Stimulated activated CD4-positive, alpha-beta T cell treated with anti-CD3 and anti-CD28 coated beads, Interleukin-4, amount 100 ng/mL, for 4 hours (primary cell): Measurements from ENCODE around the gene ZAR1L.

Experiments used
- DNase-seq, 2 experiments: peaks; one replicate each; pipeline ENCODE4 v3.0.0-alpha.2; 2020

The ZAR1L gene

DNA sequence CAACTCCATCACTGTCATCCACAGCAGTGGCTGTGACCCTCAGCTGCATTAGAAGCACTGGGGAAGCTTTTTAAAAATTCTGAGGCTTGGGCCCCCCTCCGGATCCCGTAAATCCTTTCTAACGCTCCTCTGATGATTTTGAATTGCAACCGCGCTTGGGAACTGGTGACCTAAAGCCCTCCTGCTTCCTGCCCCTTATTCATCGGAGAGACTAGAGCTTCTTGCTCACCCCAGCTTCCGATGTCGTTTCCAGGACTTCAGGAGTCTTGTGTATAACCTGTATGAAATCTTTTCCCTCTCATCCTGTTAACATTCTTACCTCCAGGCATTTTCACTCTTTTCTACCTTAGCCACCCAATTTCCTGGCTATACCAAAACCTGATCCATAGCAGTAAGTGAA lies 14.8 kb downstream of the ZAR1L start:
- no peak for DNase-seq

DNA sequence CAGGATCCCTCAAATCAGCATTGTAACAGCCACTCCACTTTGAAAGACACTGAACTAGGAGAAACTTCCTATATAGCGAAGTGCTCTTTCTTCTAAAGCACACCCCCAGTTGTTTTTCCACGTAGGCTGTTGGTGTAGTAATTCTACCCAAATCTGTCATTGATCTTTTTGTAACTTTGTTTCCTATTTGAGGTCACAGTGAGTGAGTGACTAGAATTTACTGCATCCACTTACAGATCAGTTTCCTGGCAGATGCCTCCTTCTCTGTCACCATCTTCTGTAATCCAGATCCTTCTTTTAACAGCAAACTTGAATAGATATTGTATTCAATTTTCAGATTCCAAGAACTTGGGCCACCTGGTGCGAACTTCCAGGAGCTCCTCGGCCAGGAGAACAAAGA lies 15.3 kb downstream of the ZAR1L start:
- DNase-seq = no peak

DNA sequence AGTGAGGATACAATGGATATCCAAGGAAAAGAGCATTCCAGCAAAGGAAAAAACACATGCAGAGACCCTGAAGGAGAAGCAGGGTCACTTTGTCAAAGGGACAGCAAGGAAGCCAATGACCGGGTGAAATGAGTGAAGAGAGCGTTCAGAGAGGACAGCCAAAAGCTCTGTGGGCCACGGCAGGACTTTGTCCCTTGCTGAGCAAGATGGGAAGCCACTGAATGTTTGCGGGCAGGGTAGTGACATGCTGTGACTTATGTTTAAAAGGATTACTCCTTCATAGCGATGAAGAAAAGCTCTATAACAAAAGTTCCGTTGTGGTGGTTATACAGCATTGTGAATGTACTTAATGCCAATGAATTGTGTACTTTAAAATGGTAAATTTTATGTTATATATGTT lies 16.5 kb downstream of the ZAR1L start:
- DNase-seq = no peak

DNA sequence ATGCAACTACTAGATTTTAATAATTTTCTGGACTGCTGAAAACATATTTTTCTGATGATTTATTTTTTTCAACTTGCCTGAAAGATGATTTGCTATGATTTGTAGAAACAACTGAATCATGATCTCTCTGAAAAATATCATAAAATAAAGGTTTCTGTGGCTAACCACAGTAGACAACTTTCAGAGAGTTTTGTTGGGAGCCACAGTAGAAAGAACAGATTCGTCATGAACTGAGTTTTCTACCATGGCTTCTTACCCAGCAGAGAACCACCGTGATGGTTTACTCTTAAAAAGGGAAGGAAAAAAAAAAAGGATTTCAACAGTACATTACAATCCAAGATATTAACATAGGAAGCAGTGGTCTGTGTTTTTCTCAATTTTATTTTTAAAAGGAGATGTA lies 18.0 kb downstream of the ZAR1L start:
- DNase-seq = no peak

DNA sequence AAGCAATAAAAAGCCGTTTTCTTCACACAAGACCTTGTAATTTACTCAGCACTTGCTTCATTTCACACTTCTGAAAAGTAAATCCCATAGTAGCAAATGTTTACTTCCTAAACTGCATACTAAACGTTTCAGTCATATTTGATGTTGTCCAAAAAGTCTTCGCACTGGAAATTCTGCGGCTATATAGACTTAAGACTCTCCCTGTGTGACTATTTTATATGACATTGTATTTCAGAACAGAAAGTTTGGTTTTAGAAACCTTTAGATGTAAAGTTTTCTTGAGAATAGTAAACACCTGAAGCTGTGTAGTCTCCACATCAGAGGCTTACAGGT lies 29.6 kb downstream of the ZAR1L start:
- DNase-seq = no peak

DNA sequence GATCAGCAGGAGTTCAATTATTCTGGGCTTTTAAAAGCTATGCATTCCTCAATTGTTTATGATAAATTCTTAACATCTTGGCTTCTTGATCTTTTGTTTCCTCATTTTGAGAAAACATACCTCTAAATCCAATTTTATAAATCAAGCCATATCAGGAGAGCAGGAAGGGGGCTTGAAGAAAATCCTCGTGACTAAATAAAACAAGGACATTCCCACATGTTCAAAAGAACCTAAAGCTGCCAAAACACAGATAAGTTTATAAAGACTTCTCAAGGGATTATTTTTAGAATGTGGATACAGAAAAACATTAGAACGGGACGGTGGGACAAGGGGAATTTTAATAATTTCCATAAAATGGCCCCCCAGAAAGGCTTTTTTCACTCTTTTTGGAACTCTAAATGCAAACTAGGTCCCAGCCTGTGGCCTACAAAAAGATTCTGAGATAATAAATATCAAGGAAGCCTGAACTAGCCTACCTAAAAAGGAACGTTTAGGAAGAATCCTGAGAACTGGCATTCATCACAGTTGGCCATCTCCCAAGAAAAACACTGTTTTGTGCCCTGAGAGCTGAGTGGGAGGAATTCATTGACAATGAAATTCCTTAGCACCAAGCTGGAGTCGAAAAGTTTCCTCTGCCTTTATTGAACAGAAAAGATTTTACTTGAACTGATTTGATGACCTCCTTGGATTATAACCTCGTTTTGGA lies 30.1 kb downstream of the ZAR1L start:
- DNase-seq = no peak

DNA sequence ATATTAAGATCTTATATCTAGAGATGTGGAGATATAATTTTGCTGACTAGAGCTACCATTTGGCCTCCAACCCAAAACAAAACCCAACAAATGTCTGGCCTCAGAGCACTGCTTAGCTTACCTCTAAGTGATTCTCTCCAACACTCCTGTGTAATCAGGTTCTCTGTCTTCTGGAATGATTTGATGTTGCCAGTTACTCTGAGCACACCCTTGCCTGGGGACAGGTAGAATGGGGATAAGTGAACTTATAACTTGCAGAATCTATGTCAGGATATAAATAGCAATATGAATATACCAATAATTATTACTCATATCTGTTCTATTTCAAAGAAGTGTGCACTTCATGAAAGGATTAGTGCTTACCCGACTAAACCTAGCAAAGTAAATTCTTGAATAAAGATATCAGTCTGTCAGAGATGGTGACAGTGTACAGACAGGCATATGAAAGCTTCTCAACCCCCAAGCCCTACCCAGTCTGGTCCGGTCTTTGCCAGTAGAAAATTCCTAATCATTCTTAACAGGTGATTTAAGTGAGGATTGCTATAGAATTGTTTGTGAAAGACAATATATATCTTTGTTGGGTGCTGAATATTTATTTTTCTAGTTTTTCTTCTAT lies 33.0 kb downstream of the ZAR1L start:
- no peak for DNase-seq

DNA sequence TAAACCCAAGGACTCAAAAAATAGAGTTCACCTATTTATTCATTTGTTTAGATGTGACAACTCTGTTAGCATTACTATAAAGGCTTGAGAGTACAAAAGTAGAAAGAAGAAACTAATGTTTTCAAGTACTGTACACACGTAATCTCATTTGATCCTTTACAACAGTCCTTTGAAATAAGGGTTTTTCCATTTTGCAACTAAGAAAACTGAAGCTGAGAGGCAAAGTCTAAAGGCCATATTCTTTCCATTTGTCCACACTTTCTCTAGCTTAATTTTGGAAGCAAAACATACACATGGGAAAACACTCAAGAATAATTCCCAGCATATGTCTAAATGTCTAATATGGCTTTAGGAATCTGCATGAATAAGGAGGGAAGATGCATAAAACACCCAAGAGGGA lies 34.1 kb downstream of the ZAR1L start:
- no peak for DNase-seq

DNA sequence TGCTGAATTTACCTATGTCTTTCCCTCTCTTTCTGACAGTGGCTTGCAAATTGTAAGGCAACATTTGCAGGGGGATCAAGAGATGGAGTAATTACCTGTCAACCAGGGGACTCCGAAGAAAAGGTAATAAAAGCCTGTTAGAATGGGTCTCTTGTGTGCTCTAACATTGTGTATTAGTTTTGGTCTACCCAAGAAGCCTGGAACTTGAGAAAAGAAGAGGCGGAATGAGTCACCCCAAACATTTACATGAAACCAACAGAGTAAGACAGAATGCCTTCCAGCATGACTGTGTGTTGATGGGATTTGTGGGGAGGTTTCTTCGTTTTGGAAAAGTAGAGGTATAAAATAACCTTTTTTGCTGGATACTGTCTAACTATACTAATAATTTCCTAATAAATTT lies 36.7 kb downstream of the ZAR1L start:
- no peak for DNase-seq

DNA sequence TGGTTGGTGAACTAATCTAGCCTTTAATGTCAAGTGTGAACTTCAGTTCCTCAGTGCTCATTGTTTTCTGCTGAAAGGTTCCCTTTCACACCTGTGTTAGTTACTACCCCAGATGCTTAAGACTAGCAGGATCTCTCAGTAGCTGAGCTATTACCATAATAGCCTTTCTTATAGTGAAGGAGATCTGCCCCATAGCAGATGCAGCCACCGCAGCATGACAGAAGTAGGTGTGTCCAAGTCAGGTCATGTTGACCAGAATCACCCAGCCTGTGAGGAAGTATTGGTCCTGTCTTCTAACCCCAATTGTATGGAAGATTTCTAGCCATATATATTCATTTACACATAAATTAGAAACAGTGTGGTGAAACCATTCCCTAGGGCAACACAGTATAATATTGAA lies 37.3 kb downstream of the ZAR1L start:
- no peak for DNase-seq

DNA sequence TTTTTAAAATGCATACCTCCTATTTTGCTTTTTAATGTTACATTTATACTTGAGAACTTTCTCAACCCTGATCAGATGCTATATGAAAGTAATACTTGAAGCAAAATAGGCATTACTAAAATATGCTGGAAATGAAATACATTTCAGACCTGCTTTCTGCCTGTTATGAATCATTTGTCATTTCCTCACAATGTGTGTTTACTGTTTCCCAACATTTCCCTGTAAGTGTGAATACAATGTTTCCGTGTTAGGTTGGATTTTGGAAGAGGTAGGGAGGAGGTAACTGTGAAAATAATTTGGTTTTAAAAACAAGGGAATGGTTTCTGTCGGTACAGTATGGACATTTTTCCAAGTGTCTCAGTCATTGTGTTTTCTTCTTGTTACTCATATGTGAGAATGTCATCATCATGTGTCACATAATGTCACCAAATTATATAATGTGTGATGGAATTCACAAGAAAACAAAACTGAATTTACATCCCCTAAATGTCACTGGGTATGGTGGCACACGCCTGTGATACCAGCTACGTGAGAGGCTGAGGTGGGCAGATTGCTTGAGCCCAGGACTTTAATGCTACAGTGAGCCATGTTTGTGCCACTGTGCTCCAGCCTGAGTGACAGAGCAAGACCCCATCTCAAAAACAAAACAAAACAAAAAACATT lies 43.0 kb downstream of the ZAR1L start:
- no peak for DNase-seq

DNA sequence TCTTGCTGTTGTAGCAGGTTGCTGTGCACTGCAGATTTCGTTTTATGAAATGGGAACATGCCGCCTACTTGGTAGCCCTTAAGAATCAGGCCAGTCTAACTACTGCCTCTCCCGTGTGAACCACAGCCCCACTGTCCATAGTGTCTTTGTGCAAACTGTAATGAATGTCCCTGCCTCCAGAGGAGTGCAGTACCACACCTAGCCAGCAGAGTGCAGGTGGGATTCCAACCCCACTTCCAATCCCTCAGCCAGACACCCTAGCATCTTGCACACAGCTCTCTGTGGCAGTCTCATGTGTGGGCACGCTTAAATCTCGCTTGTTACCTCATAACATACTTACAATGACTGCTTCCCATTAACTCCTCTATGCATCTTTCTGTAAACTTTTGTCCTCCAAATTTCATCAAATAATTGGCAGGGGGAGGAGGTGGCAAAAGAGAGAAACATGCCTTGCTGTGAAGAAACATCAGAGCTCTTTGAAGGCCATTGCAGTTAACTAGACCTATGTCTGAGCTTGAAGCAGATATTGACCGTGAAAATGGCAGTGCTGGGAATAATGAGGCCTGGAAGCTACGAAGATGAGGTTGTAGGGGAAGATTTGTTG lies 47.2 kb downstream of the ZAR1L start:
- DNase-seq = peak; percentile 23 to 47

DNA sequence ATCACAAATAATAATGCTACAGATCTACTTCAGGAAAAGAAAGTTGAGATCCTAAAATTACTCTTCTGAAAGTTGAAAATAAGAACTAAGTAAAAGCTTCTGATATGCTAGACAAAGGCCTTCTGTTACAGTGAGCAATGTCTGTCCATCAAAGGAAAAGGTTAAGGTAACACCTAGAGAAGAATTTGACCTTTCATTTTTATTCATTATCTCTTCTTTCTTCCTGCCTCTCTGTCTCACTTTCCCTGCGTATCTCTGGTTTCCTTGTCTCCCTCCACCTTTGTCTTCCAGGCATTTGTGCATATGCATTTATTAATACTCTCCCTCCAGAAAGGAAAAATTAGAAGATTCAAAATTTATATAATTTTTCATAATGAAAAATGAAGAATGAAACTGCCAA lies 49.0 kb downstream of the ZAR1L start:
- no peak for DNase-seq

DNA sequence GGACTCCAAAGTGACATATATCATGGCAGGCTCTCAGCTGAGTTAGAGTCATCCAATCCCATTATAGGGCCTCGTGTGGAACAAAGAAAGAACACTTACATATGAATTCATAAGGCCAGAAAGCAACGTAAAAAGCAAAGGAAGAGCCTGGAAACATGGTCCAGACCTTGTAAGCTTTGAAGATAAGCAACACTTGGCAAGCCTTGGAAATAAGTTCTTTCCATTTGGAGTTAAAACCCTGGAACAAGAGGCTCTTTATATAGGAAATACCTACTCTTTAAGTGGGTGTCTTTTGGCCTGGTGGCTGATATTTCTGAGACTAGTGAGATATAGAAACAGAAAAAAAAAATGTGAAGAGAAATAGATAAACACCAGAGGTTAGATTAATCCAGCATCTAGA lies 49.4 kb downstream of the ZAR1L start:
- DNase-seq = no peak

DNA sequence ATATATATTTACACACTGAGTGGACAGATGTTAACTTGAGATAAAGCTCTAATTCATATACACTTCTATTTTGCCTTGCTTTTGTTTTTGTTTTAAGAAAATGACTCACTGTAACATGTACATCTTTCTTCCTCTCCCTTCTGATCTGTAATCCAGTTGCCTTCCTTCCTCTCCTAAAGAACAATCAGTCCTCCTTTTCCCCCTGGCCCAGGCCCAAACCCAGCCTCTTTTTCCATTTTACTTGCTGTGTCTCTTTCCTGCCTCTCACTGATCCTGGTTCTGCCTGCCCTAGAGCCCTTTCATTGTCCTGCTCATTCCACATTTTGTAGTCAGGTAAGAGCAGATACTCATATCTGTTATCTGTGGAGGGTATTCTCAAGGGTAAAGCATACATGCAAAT lies 50.8 kb downstream of the ZAR1L start:
- no peak for DNase-seq

DNA sequence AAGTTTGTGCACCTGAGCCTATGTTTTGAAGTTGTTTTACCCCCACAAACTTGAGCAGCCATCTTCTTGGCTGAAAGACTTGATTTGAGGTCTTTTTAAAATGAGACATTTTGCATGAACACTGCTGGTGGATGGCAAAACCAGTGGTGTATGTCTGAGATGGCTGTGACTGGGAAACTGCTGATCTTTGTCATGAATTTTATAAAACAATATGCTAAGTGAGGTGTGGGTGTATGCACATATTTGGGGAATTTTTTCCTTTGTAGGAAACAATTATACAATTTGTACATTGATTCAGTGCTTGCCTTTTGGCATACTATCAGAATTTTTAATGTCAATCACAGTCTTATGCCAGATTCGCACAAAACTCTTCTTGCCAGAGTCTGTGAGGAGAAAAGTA lies 52.5 kb downstream of the ZAR1L start:
- DNase-seq = no peak

DNA sequence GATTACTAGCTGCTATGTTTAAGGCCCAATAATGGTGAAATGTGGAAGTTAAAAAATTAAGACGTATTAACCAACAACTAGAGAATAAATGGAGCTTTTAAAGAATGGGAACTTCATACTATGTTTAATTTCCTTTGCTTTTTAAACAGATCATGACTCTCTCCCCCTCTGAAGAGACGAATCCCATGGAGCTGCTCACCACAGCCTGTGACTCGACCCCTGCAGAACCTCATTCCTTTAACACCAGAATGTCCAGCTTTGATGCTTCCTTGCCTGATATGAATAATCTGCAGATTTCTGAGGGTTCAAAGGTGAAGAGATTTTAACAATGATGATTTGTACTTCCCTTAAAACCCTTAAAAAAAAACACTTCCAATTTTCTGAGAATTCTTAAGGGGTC lies 53.0 kb downstream of the ZAR1L start:
- DNase-seq = no peak

DNA sequence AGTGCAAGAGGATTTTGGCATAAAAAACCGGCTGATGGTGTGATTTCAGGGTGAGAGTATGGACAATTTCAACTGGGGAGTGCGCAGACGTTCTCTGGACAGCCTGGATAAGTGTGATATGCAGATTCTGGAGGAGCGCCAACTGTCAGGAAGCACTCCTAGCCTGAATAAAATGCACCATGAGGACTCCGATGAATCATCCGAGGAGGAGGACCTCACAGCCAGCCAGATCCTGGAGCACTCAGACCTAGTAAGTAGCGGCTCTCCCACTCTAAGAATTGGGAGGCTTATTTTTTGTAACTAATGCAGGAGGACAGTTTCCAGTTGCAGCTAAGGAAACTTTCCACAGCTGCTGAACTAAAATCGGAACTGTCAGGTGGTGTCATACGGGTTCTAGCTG lies 53.6 kb downstream of the ZAR1L start:
- no peak for DNase-seq

DNA sequence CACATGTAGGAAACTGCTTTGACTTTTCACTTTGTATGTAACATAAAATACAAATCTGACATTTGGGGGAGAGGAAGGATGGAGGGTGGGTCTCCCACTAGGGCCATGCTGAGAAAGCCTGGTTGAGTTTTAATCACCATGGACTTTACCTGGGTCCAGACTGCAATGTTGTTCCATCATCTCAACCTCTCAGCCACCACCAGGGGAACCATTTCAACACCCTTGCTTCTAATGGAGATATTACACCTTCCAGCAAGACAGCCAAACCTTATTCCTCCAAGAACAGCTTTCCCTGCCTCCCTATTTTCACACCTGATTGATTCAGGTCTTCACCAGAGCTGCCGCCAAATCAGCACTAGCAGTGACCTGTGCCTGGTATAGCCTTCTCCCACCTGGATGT lies 56.0 kb downstream of the ZAR1L start:
- DNase-seq = no peak

DNA sequence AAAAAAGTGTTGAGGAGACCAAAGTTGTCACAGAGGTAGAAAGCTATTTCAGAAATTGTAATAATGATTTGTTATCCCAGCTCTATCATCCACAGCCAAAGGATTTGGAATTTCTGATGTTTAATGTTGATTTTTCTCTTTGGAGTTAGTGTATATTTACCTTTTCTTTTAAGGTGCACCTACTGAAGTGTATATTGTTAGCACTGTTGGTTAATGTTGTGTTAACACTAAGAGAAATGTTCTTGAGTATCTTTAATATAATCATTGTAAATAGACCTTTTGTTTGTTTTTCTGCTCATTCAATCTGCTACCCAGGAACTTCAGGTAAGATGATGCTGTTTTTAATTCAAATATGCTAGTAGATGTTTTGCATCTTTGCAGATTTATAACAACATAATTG lies 57.5 kb downstream of the ZAR1L start:
- no peak for DNase-seq

DNA sequence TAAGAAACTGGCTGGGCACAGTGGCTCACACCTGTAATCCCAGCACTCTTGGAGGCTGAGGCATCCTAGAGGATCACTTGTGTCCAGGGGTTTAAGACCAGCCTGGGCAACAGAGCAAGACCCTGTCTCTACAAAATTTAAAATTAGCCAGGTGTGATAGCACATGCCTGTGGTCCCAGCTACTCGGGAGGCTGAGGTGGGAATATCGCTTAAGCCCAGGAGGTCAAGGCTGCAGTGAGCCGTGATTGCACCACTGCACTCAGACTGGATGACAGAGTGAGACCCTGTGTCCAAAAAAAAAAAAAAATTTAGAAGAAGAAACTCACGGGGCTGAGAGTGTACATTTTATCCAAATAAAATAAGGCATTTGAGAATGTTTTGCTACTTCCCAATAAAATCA lies 58.9 kb downstream of the ZAR1L start:
- DNase-seq = no peak

DNA sequence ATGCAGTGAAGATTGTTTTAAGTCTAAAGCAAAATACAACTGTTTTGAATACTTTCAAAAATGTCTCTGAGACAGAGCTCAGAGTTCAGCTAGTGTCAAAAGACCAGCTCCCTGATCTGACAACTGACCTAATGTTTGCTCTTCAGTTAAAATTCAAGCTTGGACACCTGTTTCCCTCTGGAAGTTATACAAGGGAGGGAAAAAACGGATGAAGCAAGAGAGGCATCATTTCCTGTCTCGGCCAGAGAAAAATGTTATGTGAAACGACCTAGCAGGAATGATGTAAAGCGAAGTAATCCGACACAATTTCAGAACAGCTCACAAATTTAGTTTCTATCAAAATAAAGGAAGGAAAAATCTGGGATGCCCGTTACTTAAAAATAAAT lies 59.4 kb downstream of the ZAR1L start:
- no peak for DNase-seq

DNA sequence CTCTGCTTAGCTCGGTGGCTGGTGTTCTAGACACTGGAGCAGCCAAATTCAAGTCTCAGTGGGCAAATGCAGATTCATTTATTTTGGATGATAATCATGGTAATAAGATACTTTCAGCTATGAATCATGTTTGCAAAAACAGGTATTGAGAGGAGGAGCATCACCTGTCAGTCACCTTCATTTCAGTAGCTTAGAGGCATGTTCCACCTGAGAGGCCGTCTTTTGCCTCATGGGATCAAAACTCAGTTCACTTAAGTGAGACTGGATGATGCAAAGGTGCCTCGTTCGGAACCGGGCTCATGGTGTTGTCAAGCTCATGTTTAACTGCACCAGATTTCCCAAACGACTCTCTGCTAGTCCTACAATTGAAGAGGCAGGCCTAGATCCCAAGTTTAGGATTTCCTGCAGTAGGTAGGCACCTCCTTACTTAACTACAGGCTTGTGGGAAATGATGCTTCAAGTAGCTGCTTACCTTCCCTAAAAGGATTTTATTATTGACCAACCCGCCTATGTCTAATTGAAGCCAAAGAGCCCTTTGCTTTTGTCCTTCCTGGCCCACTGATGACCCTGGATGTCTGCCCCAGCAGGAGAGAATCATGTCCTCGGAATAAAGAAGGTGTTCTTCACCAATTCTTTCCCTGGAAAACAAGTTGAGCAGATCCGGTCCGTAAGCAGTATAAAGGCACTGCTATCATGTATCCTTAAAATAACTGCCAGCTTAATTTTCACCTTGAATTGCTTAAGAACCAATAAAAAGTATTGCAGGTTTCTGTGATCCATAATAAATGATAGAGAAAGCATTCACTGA lies 60.0 kb downstream of the ZAR1L start:
- DNase-seq = no peak

DNA sequence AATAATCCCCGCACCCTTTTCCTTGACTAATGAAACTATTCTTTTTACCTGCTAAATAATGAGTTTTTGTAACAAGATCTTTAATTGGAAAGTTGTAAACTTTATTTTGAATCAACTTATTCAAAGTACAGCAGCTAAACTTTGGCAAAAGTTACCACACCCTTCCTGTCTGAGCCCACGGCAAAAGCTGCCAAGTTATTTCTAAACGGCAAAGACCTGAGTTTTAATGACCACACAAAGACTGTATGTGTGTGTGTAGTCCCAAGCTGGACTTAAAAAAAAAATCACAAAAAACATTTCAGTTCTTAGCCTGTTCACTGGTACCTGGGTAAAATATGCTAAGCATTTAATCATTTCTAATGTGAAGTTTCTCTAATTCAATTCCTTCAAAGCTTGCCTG lies 60.7 kb downstream of the ZAR1L start:
- DNase-seq = no peak
